NK-92 (cell line): Measurements from ENCODE around the gene ETV3L.
"Not testable (repeated sequence)": the region's sequence is repeated elsewhere in the genome, so short reads cannot be mapped to it uniquely, and the experiment has no call there.

ENCODE experiments used
- DNase-seq: peaks from one replicate; lab custom pipeline; 2025; ENCODE audit not compliant: unreplicated experiment; lab: John Stamatoyannopoulos, UW

Gene ETV3L

DNA sequence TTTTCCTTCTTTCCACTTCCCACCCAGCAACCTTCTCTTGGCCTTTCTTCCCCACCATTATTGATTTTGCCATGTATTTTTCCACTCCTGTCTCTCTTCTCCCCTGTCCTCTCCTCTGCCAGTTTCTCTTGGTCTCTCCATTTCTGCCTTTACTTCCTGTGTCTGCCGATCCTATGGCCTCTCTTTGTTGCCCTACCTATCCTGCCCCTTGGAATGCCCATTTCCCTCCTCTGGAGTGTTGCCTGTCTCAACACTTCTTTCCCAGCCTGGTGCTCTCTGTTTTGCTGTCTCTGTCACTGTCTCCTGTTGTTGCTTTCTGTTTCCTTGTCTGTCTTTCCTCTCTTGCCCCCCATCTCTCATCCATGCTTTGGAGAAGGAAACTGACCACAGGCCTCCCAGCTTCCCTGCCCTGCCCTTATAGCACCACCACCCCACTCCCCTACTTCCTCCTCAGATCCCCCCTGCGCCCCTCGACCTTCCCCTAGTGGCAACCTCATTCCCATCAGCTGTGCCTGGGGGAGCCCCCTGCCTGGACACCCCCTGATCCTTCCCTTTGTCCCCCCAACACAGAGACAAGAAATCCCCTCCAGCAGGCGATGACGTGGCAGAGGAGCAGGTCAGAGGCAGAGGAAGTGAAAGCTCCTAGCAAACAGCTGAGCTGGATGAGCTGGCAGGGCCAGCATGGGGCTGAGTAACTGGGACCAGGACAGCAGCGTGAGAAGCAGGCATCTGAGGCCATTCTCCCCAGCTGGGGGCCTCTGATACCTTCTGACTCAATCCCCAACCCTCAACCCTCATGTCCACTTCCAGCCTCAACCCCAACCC, 6.6 kb upstream of the ETV3L start:
- no peak for DNase-seq

DNA sequence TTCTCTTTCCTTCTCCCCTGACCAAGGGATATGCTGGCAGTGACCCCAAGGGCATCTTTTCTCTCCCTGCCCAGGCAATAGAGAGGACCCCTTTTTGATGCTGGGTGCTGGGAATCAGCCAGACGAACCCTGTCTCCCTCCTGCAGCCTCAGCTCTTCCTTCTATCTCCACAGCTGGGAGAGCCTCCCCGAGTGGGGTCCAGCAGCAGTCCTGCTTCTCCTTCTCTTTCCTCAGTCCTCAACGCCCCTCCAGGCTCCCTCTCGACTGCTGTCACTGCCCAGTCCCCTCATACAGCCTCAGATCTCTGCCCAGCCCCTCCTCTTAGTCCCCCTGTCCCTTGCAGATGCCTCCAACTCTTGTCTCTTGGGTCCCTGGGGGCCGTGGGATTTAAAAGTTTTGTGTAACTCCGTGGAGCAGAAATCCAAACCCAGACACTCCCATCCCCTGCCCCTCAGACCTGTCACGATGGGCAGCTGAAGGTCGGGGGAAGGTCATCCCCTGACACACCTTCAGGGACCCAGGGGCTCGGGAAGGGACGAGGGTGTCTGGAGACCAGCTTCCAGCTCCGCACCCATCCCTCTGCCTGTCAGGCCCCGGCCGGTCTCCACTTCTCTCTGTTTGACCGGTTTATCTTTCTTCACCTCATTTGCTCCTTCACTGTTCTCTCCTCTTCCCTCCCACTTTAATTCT, 5.8 kb upstream of the ETV3L start:
- no peak for DNase-seq

DNA sequence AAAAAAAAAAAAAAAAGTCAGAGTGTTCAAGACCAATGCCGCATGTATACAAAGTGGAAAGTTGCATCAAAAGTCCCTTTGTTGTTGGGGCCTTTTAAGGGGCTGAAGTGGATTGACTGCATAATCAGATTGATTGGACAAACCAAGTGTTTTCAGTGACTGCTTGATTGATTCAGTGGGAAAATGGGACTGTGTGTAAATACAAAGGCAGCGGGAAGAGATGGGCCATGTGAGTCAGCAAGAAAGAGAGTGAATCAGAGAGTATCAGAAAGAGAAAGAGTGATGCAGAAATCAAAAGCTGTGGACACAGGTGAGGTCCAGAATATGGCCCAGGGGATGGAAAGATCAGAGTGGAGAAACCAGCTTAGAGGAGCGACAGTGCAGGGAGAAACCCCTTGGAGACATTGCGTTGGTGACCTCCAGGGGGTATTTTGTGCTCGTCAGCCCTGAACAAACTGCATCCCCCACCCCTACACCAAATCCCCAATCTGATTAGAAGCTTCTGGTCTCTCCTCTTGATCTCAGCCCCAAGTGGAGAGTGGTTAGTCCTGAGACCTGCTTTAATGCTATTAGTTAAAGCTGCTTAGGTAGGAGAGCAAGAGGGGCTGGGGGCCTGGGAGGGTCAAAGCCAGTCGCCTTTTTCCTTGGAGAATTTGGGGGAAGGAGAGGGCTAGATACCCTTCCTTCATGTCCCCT, 5.1 kb upstream of the ETV3L start:
- DNase-seq, result no peak

GRCh38 chr1:157103268-157103667, 3.7 kb upstream of the ETV3L start:
- no peak for DNase-seq

- no peak for DNase-seq
Observed at GRCh38 chr1:157101149-157101548, 1.5 kb upstream of the ETV3L start.

- not testable (repeated sequence) for DNase-seq
Observed at GRCh38 chr1:157098987-157099632, 498 bp downstream of the ETV3L start.

- no peak for DNase-seq
Observed at GRCh38 chr1:157098519-157098918, 1.1 kb downstream of the ETV3L start.

GRCh38 chr1:157097692-157098091, 1.9 kb downstream of the ETV3L start:
- DNase-seq, result no peak

DNA sequence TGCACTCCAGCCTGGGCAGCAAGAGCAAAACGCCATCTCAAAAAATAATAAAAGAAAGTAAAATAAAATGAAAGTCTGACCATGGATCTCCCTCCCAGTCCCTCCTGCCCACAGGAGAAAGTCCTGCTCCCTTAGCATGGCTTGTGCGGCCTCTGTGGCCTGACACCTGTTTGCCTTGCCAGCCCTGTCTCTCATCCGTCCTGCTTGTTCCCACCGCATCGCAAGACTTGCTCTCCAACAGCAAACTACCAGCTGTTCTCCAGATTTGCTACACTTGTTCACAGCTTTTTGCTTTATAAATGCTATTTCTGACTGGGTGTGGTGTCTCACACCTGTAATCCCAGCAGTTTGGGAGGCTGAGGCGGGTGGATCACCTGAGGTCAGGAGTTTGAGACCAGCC, 2.7 kb downstream of the ETV3L start:
- no peak for DNase-seq

- DNase-seq, result no peak
Observed at GRCh38 chr1:157095551-157095950, 4.1 kb downstream of the ETV3L start.

DNA sequence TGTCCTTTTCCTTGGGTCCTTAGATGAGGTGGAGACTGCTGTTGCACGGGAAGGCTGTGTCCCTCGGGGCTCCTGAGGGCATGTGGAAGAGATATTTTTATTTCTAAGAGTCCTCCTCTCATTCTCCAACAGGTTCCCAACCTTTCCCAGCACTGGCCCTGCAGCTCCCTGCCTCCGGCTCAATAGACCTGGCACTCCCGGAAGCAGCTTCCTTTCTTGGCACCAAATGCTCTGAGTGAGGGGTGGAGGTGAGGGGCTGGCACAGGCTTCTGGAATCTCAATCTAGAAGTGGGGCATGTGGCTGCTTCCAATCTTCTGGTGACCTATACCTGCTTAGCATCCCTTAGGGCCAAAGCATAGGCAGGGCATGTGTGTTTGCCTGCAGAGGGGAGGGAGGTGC, 4.5 kb downstream of the ETV3L start:
- DNase-seq, result no peak

- DNase-seq, result no peak
Observed at GRCh38 chr1:157092831-157093230, 6.8 kb downstream of the ETV3L start.

DNA sequence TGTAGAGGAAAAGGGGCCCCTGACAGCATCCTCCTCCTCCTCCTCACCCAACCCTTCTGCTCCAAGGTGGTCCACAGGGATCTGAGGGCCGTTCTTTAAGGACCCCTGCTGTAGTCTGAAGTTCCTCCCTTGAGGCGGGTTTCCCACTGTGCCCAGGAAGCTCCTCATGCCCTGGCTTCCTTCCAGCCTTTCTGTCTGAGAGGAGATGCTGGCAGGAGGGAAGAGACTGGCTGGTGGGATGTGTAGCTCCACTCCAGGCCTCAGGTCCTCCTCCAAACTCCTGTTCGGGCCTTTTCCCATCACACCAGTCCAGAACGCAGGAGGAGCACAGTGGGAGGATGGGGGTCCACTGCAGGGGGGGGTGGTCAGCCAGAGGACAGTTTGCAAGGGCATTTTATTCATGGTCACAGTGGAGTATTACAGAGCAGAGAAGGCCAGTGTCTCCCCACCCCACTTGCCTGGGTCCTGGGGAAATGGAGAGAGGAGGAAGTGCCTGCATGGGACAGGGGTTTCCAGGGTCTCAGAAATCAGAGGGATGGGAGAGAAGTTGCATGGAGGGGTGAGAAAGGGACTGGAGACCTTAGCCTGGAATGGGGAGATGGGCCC, 7.8 kb downstream of the ETV3L start:
- DNase-seq, result no peak

- no peak for DNase-seq
Observed at GRCh38 chr1:157091186-157091585, 8.4 kb downstream of the ETV3L start.

DNA sequence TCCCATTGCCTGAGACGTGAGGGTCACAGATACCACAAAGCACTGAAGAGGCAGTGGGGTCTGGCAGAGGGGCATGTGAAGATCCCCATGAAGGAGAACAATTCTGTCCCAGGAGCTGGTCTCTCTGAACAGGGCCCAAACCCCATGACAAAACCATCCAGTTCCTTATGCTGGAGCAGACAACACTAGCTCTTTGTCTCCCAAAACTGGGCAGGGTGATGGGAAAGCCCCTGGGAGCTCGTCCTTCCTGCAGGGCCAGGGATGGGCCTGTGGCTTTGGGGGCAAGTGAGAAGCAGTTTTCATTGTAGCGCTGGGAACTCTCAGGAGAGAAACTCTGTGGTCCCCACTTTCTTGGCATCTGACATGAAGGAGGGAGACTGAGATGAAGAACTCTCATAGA, 8.8 kb downstream of the ETV3L start:
- DNase-seq, result no peak

DNA sequence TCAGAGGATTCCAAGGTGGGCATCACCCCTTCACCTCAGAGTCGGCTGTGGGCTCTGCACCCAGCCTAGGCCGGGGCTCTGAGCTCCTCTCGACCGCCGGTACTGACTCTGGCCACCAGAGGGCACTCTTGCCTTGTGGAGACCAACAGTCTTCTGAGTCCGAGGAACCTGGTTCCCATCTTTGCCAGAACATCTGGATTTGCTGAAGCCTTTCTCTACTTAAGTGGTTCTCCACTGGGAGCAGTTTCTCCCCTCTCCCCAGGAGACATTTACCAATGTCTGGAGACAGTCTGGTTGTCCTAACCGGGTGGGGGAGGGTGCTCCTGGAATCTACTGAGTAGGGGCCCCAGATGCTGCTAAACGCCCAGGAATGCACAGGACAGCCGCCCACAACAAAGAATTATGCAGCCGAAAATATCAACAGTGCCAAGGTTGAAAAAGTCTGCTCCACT, 9.4 kb downstream of the ETV3L start:
- no peak for DNase-seq

DNA sequence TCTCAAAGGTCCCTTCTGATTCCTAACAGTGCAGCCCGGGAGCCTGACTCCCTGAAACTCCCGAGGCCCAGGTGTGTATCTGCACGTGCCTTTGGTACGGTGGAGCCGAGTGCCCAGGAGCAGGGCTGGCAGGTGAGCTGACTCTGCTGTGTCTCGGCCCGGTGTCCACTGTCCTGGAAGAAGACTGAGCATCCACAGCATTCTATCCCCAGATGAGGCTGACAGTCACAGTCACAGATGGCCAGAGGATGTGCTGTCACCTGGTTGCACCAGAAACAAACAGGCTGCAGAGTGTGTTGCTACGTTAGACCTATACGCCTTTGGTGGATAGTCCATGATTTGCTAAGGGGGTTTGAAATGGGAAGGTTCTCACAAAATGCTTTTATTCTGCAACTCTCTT, 9.8 kb downstream of the ETV3L start:
- DNase-seq, result no peak

DNA sequence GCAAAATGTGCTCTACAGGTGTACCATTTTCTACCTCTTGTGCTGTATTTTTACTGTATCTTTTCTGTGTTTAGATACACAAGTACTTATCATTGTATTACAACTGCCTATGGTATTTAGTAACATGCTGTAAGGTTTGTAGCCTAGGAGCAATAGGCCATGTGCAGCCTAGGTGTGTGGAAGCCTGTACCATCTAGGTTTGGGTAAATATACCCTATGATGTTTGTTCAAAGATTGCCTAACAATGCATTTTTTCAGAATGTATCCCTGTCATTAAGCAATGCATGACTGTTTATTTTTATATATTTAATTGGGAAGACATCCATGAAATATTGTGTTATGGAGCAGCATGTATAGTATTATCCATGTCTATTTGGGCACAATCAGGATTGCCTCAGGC, 11.0 kb downstream of the ETV3L start:
- no peak for DNase-seq

DNA sequence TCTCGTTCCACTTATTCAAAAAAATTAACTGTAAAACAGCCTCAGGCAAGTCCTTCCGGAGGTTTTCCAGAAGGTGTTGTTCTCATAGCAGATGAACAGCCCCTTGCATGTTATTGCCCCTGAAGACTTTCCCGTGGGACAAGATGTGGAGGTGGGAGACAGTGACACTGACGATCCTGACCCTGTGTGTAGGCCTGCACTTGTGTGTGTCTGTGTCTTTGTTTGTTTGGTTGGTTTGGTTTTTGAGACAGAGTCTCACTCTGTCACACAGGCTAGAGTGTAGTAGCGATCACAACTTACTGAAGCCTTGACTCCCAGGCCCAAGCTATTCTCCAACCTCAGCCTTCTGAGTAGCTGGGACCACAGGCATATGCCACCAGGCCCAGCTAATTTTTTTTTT, 12.6 kb downstream of the ETV3L start:
- DNase-seq, result no peak

GRCh38 chr1:157086299-157086698, 13.3 kb downstream of the ETV3L start:
- no peak for DNase-seq

DNA sequence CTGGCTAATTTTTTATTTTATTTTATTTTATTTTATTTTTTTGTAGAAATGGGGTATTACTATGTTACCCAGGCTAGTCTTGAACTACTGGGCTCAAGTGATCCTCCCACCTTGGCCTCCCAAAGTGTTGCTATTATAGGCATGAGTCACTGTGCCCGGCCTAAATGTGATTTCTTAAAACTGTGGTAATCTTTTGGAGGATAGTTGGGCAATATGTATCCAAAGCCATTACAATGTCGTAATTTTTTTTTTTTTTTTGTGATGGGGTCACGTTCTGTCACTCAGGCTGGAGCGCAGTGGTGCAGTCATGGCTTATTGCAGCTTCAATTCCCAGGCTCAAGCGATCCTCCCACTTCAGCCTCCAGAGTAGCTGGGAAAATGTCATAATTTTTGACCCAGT, 14.2 kb downstream of the ETV3L start:
- DNase-seq, result no peak
